HEK293 (cell line): ENCODE data around the gene RBM34.
A peak's percentile ranks its signal among the peaks of the same experiment; 100 is the strongest.

Experiments
- CTCF ChIA-PET: fragments of 350-600 bp; formaldehyde crosslinking; extraction: SDS; loops from one replicate; lab custom pipeline; 2021; ENCODE audit warnings: antibody characterized with exemption; lab: Yijun Ruan, JAX
- POLR2A ChIA-PET: fragments of 300-600 bp; formaldehyde crosslinking; extraction: SDS; loops from one replicate; lab custom pipeline; 2020; ENCODE audit warnings: antibody characterized with exemption, inconsistent platforms; lab: Yijun Ruan, JAX
- H3K27ac ChIP-seq: fragments of 200-500 bp; sonication (Bioruptor generic); 2 replicates; pipeline ENCODE4 v1.5.1; 2014; ENCODE audit warnings: low read depth, low read length, control low read depth, inconsistent platforms; ENCODE audit errors: extremely low read depth
- H3K36me3 ChIP-seq, 2 experiments: fragments of 200-500 bp in 1 of 2; sonication (Bioruptor generic) in 1 of 2; 1 replicate in 1 of 2; 2 replicates in 1 of 2; pipeline ENCODE4 v1.5.1; 2014 to 2017; ENCODE audit warnings: inconsistent platforms in 2 of 2, low read length in 2 of 2; ENCODE audit not compliant: control insufficient read depth in 2 of 2, insufficient read depth in 1 of 2
- H3K4me1 ChIP-seq: fragments of 200-500 bp; sonication (Bioruptor generic); 2 replicates; pipeline ENCODE4 v1.5.1; 2014; ENCODE audit warnings: mild to moderate bottlenecking, low read length, inconsistent platforms; ENCODE audit not compliant: control insufficient read depth, insufficient read depth
- H3K4me3 ChIP-seq: 2 replicates; pipeline ENCODE4 v1.5.1; 2011; ENCODE audit warnings: low read depth, mild to moderate bottlenecking, control low read depth, low read length, moderate library complexity
- H3K9me3 ChIP-seq: fragments of 200-500 bp; sonication (Bioruptor generic); 2 replicates; pipeline ENCODE4 v1.5.1; 2014; ENCODE audit warnings: low read depth, low read length, inconsistent platforms; ENCODE audit not compliant: control insufficient read depth, insufficient read depth
- BCL11A ChIP-seq: fragments of 450-650 bp; formaldehyde crosslinking; IDR thresholded peaks from 2 replicates; pipeline ENCODE4 v1.5.1; 2016; ENCODE audit warnings: low read depth, missing biosample characterization, missing genetic modification characterization
- GLI4 ChIP-seq: fragments of 450-650 bp; formaldehyde crosslinking; IDR thresholded peaks from 2 replicates; pipeline ENCODE4 v1.5.1; 2016; ENCODE audit warnings: missing biosample characterization, missing genetic modification characterization
- GLIS2 ChIP-seq: fragments of 450-650 bp; formaldehyde crosslinking; IDR thresholded peaks from 2 replicates; pipeline ENCODE4 v1.5.1; 2016; ENCODE audit warnings: missing biosample characterization, missing genetic modification characterization
- KLF1 ChIP-seq: fragments of 450-650 bp; formaldehyde crosslinking; IDR thresholded peaks from 2 replicates; pipeline ENCODE4 v1.5.1; 2016; ENCODE audit warnings: missing biosample characterization, missing genetic modification characterization
- KLF8 ChIP-seq: fragments of 450-650 bp; formaldehyde crosslinking; IDR thresholded peaks from 2 replicates; pipeline ENCODE4 v1.5.1; 2016; ENCODE audit warnings: missing biosample characterization, missing genetic modification characterization
- MYNN ChIP-seq: fragments of 450-650 bp; formaldehyde crosslinking; IDR thresholded peaks from 2 replicates; pipeline ENCODE4 v1.5.1; 2016; ENCODE audit warnings: missing biosample characterization, missing genetic modification characterization, borderline replicate concordance
- OVOL3 ChIP-seq: fragments of 450-650 bp; formaldehyde crosslinking; IDR thresholded peaks from 2 replicates; pipeline ENCODE4 v1.5.1; 2016; ENCODE audit warnings: missing biosample characterization, missing genetic modification characterization
- SCRT1 ChIP-seq: fragments of 450-650 bp; formaldehyde crosslinking; IDR thresholded peaks from 2 replicates; pipeline ENCODE4 v1.5.1; 2016; ENCODE audit warnings: missing biosample characterization, missing genetic modification characterization, borderline replicate concordance
- SCRT2 ChIP-seq: fragments of 450-650 bp; formaldehyde crosslinking; IDR thresholded peaks from 2 replicates; pipeline ENCODE4 v1.5.1; 2016; ENCODE audit warnings: missing biosample characterization, missing genetic modification characterization
- SP2 ChIP-seq: fragments of 450-650 bp; formaldehyde crosslinking; IDR thresholded peaks from 2 replicates; pipeline ENCODE4 v1.5.1; 2016; ENCODE audit warnings: missing biosample characterization, missing genetic modification characterization
- YY1 ChIP-seq: fragments of 450-650 bp; formaldehyde crosslinking; IDR thresholded peaks from 2 replicates; pipeline ENCODE4 v1.5.1; 2018; ENCODE audit warnings: missing biosample characterization, missing genetic modification characterization
- ZBTB17 ChIP-seq: fragments of 450-650 bp; formaldehyde crosslinking; IDR thresholded peaks from 2 replicates; pipeline ENCODE4 v1.5.1; 2016; ENCODE audit warnings: missing biosample characterization, missing genetic modification characterization
- ZBTB7A ChIP-seq: fragments of 450-650 bp; formaldehyde crosslinking; IDR thresholded peaks from 2 replicates; pipeline ENCODE4 v1.5.1; 2016; ENCODE audit warnings: low read depth, missing biosample characterization, missing genetic modification characterization
- ZFP41 ChIP-seq: fragments of 450-650 bp; formaldehyde crosslinking; IDR thresholded peaks from 2 replicates; pipeline ENCODE4 v1.5.1; 2016; ENCODE audit warnings: missing biosample characterization, missing genetic modification characterization, borderline replicate concordance
- ZNF10 ChIP-seq: fragments of 450-650 bp; formaldehyde crosslinking; IDR thresholded peaks from 2 replicates; pipeline ENCODE4 v1.5.1; 2017; ENCODE audit warnings: missing biosample characterization, missing genetic modification characterization
- ZNF121 ChIP-seq: fragments of 450-650 bp; formaldehyde crosslinking; IDR thresholded peaks from 2 replicates; pipeline ENCODE4 v1.5.1; 2016; ENCODE audit warnings: missing biosample characterization, missing genetic modification characterization
- ZNF138 ChIP-seq: fragments of 450-650 bp; formaldehyde crosslinking; IDR thresholded peaks from 2 replicates; pipeline ENCODE4 v1.5.1; 2016; ENCODE audit warnings: missing biosample characterization, missing genetic modification characterization, borderline replicate concordance
- ZNF169 ChIP-seq: fragments of 450-650 bp; formaldehyde crosslinking; IDR thresholded peaks from 2 replicates; pipeline ENCODE4 v1.5.1; 2016; ENCODE audit warnings: missing biosample characterization, missing genetic modification characterization
- ZNF184 ChIP-seq: fragments of 450-650 bp; IDR thresholded peaks from 2 replicates; pipeline ENCODE4 v1.5.1; 2018; ENCODE audit warnings: missing biosample characterization, mild to moderate bottlenecking, missing genetic modification characterization
- ZNF24 ChIP-seq: fragments of 450-650 bp; formaldehyde crosslinking; IDR thresholded peaks from 2 replicates; pipeline ENCODE4 v1.5.1; 2016; ENCODE audit warnings: missing biosample characterization, missing genetic modification characterization
- ZNF354C ChIP-seq: fragments of 450-650 bp; formaldehyde crosslinking; IDR thresholded peaks from 2 replicates; pipeline ENCODE4 v1.5.1; 2016; ENCODE audit warnings: missing biosample characterization, missing genetic modification characterization, low read depth, borderline replicate concordance
- ZNF48 ChIP-seq: fragments of 450-650 bp; formaldehyde crosslinking; IDR thresholded peaks from 2 replicates; pipeline ENCODE4 v1.5.1; 2016; ENCODE audit warnings: missing biosample characterization, missing genetic modification characterization
- ZNF544 ChIP-seq: fragments of 450-650 bp; formaldehyde crosslinking; IDR thresholded peaks from 2 replicates; pipeline ENCODE4 v1.5.0; 2017; ENCODE audit warnings: missing biosample characterization, missing genetic modification characterization
- ZNF571 ChIP-seq: fragments of 450-650 bp; formaldehyde crosslinking; IDR thresholded peaks from 2 replicates; pipeline ENCODE4 v1.5.0; 2017; ENCODE audit warnings: missing biosample characterization, missing genetic modification characterization
- ZNF600 ChIP-seq: fragments of 450-650 bp; formaldehyde crosslinking; IDR thresholded peaks from 2 replicates; pipeline ENCODE4 v1.5.1; 2016; ENCODE audit warnings: missing biosample characterization, missing genetic modification characterization
- ZNF623 ChIP-seq: fragments of 450-650 bp; formaldehyde crosslinking; IDR thresholded peaks from 2 replicates; pipeline ENCODE4 v1.5.1; 2016; ENCODE audit warnings: missing biosample characterization, missing genetic modification characterization
- ZNF768 ChIP-seq: fragments of 450-650 bp; formaldehyde crosslinking; IDR thresholded peaks from 2 replicates; pipeline ENCODE4 v1.5.1; 2018; ENCODE audit warnings: missing biosample characterization, mild to moderate bottlenecking, missing genetic modification characterization
- ZSCAN23 ChIP-seq: fragments of 450-650 bp; formaldehyde crosslinking; IDR thresholded peaks from 2 replicates; pipeline ENCODE4 v1.5.1; 2016; ENCODE audit warnings: missing biosample characterization, missing genetic modification characterization
- ZSCAN30 ChIP-seq: fragments of 450-650 bp; IDR thresholded peaks from 2 replicates; pipeline ENCODE4 v1.5.1; 2018; ENCODE audit warnings: missing biosample characterization, mild to moderate bottlenecking, missing genetic modification characterization, moderate library complexity
- TF ChIP-seq, protein P1 (sequence below): fragments of 450-650 bp; formaldehyde crosslinking; IDR thresholded peaks from 2 replicates; pipeline ENCODE4 v1.5.1; 2017; ENCODE audit warnings: missing biosample characterization, mild to moderate bottlenecking, missing genetic modification characterization, moderate library complexity
- TF ChIP-seq, protein P2 (sequence below): fragments of 450-650 bp; formaldehyde crosslinking; IDR thresholded peaks from 2 replicates; pipeline ENCODE4 v1.5.1; 2017; ENCODE audit warnings: missing biosample characterization, missing genetic modification characterization
- TF ChIP-seq, protein P3 (sequence below): fragments of 450-650 bp; formaldehyde crosslinking; optimal IDR thresholded peaks from 2 replicates; pipeline ENCODE3; 2016; ENCODE audit warnings: missing biosample characterization, mild to moderate bottlenecking, missing genetic modification characterization

RBM34 gene

DNA sequence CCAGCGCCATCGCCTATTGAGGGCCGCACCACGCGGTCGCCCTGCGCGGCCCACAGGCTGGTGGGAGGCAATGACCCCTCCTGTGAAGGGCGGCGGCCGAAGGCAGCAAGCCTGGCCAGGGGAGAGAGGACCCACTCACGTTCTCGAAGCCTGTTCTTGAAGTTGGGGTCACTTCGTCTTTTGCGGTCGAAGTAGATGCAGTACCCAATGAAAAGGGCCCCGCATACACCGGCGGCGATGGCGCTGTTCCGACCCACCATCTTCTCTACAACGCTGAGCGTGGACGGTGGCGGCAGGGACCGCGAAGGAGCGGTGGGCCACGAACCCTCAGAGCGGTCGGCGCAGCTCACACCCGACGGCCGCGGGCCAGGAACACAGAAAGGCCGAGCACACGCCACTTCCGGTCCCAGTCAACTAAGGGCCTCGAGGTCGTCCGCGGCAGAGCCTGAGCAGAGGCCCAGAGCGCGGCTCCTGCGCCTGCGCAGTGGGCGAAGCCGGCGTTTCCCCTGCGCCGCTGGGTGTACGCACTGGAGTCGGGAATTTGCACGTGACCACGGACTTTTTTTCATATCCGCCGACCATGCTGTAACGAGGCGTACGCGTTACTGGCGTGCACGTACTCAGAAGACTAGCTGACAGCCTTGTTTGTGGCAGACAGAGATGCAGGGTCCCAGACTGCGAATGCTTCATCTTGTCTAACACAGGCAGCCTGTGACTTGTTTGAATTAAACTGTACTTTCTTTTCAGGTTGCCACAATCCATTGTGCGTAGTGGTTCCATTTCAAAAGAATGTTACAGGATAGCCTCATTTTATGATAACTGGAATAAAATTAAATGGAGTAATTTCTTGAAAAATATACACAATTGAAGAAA lies 32.4 kb downstream of the RBM34 start, which contains the start of gene TOMM20 (continued):
- TF ChIP-seq ZNF600 (tag by site-specific recombination) = peak; percentile 98
- TF ChIP-seq OVOL3 (tag by site-specific recombination) = peak; percentile 18; the same call in 1 of the 2 replicates
- no peak; the same call in 1 of the 2 replicates for TF ChIP-seq ZNF623 (tag by site-specific recombination)
- peak; percentile 81 for TF ChIP-seq GLIS2
- TF ChIP-seq ZBTB7A = no peak
- TF ChIP-seq MYNN = no peak
- TF ChIP-seq, protein P1, sequence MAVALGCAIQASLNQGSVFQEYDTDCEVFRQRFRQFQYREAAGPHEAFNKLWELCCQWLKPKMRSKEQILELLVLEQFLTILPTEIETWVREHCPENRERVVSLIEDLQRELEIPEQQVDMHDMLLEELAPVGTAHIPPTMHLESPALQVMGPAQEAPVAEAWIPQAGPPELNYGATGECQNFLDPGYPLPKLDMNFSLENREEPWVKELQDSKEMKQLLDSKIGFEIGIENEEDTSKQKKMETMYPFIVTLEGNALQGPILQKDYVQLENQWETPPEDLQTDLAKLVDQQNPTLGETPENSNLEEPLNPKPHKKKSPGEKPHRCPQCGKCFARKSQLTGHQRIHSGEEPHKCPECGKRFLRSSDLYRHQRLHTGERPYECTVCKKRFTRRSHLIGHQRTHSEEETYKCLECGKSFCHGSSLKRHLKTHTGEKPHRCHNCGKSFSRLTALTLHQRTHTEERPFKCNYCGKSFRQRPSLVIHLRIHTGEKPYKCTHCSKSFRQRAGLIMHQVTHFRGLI (tag by site-specific recombination) = peak; percentile 57
- peak; percentile 100 for TF ChIP-seq ZNF10 (tag by site-specific recombination)

DNA sequence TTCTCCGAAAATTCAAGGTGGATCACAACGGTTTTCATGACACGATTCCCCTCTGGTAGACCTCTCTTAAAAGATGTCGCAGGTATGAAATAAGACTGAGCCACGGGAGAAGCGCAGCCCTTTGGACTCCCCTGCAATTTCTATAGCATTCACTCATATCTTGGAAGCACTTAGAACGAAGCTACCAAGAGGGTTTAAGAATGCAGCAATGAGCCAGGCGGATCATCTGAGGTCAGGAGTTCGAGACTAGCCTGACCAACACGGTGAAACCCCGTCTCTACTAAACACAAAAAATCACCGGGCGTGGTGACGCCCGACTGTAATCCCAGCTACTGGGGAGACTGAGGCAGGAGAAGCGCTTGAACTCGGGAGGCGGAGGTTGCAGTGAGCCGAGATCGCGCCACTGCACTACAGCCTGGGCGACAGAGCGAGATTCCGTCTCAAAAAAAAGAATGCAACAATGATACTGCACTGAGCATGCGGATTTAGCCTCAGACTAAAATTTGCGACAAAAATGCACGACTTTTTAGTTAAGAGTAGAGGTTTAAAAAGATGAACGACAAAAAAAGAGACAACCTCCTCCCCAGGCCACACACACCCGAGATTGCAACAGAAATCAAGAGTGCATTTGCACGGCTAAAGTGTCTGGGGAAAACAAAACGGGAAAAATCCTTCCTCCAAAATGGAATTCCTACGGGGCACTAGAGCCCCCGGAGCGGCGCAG lies 33.2 kb downstream of the RBM34 start:
- peak overlapping the region; percentile 91 for H3K27ac ChIP-seq
- peaks cover 38 to 57% of the 10 kb centered on the region in 2 experiments for H3K36me3 ChIP-seq
- peaks cover 6% of the 10 kb centered on the region for H3K4me1 ChIP-seq
- H3K9me3 ChIP-seq = no peaks in the 10 kb centered on the region
- ChIA-PET CTCF (interaction anchor here (0.6 to 1.2 kb wide), 5 partner anchors 21 to 628 kb away, joined by 3 to 4 read pairs (median 3); no protein-coding TSS in a partner anchor), POLR2A (interaction anchor here (0.5 to 2.6 kb wide), 13 partner anchors 8 to 377 kb away, joined by 3 to 19 read pairs (median 5); partner anchors contain the start of genes B3GALNT2 and RBM34)
- H3K4me3 ChIP-seq = peak overlapping the region; percentile 59
- TF ChIP-seq BCL11A (tag by site-specific recombination) (no peak), ZFP41 (no peak), KLF1 (no peak), ZNF354C (tag by site-specific recombination) (no peak), ZNF623 (tag by site-specific recombination) (no peak), YY1 (no peak), ZNF121 (tag by site-specific recombination) (peak; percentile 8; the same call in 1 of the 2 replicates), ZNF138 (tag by site-specific recombination) (0 out of 2 replicates have a peak, but pooled peaks have one; percentile 11), ZSCAN30 (tag by site-specific recombination) (no peak), GLI4 (tag by site-specific recombination) (no peak), ZNF184 (no peak; the same call in 1 of the 2 replicates), SCRT2 (tag by site-specific recombination) (no peak), ZNF169 (no peak), ZSCAN23 (no peak), KLF8 (no peak), ZNF768 (no peak), ZNF48 (tag by site-specific recombination) (no peak), ZBTB17 (no peak), ZNF544 (no peak), SCRT1 (tag by site-specific recombination) (0 out of 2 replicates have a peak, but pooled peaks have one; percentile 11), ZNF571 (tag by site-specific recombination) (no peak), SP2 (no peak), GLIS2 (no peak), ZNF24 (no peak)
- TF ChIP-seq, protein P2, sequence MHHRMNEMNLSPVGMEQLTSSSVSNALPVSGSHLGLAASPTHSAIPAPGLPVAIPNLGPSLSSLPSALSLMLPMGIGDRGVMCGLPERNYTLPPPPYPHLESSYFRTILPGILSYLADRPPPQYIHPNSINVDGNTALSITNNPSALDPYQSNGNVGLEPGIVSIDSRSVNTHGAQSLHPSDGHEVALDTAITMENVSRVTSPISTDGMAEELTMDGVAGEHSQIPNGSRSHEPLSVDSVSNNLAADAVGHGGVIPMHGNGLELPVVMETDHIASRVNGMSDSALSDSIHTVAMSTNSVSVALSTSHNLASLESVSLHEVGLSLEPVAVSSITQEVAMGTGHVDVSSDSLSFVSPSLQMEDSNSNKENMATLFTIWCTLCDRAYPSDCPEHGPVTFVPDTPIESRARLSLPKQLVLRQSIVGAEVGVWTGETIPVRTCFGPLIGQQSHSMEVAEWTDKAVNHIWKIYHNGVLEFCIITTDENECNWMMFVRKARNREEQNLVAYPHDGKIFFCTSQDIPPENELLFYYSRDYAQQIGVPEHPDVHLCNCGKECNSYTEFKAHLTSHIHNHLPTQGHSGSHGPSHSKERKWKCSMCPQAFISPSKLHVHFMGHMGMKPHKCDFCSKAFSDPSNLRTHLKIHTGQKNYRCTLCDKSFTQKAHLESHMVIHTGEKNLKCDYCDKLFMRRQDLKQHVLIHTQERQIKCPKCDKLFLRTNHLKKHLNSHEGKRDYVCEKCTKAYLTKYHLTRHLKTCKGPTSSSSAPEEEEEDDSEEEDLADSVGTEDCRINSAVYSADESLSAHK (tag by site-specific recombination) = no peak
- TF ChIP-seq, protein P3, sequence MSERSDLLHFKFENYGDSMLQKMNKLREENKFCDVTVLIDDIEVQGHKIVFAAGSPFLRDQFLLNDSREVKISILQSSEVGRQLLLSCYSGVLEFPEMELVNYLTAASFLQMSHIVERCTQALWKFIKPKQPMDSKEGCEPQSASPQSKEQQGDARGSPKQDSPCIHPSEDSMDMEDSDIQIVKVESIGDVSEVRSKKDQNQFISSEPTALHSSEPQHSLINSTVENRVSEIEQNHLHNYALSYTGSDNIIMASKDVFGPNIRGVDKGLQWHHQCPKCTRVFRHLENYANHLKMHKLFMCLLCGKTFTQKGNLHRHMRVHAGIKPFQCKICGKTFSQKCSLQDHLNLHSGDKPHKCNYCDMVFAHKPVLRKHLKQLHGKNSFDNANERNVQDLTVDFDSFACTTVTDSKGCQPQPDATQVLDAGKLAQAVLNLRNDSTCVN = no peak
